ENCODE measurements around the gene RBMX.

- TF ChIP-seq CTCF (IDR thresholded peaks at IDR 0.05) = no peak
- no peak for TF ChIP-seq EP300 (IDR thresholded peaks at IDR 0.05)
Measured at GRCh38 chrX:136829413-136829812, 51.1 kb downstream of the RBMX start.

All from ovary (tissue), 3 donors.